Gastrocnemius medialis (tissue), 4 donors: ENCODE results near the gene MAPKAP1. TPM values are rescaled to one million over a fixed set of nuclear protein-coding genes. Genes with fewer than 3 reads are reported as not detected.
A peak's percentile ranks its signal among the peaks of the same experiment; 100 is the strongest.

ENCODE experiments used
- ATAC-seq, 2 donors: fragments of 150-250 bp; one replicate each; pipeline ENCODE4 v1.9.1; 2016
- DNase-seq, 2 donors: peaks; one replicate each; pipeline ENCODE4 v3.0.0-alpha.2; 2019
- H3K27ac ChIP-seq, 4 donors: fragments of 200-600 bp; sonication (generic); 1 replicate in 1 of 4; 2 replicates in 3 of 4; pipeline ENCODE4 v1.5.1; 2016 to 2018; ENCODE audit warnings: mild to moderate bottlenecking in 2 of 4, moderate library complexity in 1 of 4
- H3K27me3 ChIP-seq, 3 donors: fragments of 200-600 bp; sonication (generic) in 2 of 3; 1 replicate in 1 of 3; 2 replicates in 2 of 3; pipeline versions ENCODE4 v1.5.1 to v1.6.0; 2016 to 2019; ENCODE audit warnings: mild to moderate bottlenecking in 1 of 3, moderate library complexity in 1 of 3
- H3K36me3 ChIP-seq, 2 donors: fragments of 200-600 bp; sonication (generic) in 1 of 2; one replicate each; pipeline ENCODE4 v1.5.1; 2017 to 2018
- H3K4me1 ChIP-seq, 2 donors: fragments of 200-600 bp; sonication (generic) in 1 of 2; one replicate each; pipeline ENCODE4 v1.5.1; 2016 to 2017; ENCODE audit warnings: mild to moderate bottlenecking in 2 of 2
- H3K4me3 ChIP-seq, 4 donors: fragments of 200-600 bp; sonication (generic) in 3 of 4; 1 replicate in 1 of 4; 2 replicates in 3 of 4; pipeline ENCODE4 v1.5.1; 2016 to 2019; ENCODE audit warnings: mild to moderate bottlenecking in 2 of 4
- H3K9me3 ChIP-seq, 3 donors: fragments of 200-600 bp; sonication (generic) in 2 of 3; 1 replicate in 1 of 3; 2 replicates in 2 of 3; pipeline ENCODE4 v1.5.1; 2016 to 2019
- POLR2A ChIP-seq, 2 donors: fragments of 450-650 bp; IDR thresholded peaks; one replicate each; pipeline ENCODE4 v1.6.1; 2017; ENCODE audit warnings: antibody characterized with exemption in 2 of 2, mild to moderate bottlenecking in 2 of 2, moderate library complexity in 2 of 2
- in situ Hi-C, 4 donors: fragments of 200-750 bp; cut with MboI; loops; one replicate each; pipeline versions ENCODE4 v1.15.0 to v1.8.0; 2017; ENCODE audit warnings: low sequenced_read_pairs in 4 of 4
- intact Hi-C: fragments of 100-400 bp; cut with DNase I; formaldehyde crosslinking; loops from one replicate; pipeline ENCODE4 v1.15.1; 2023; ENCODE audit warnings: low total_unique reads
- total RNA-seq, 4 donors: library from RNA; depleted of rRNA; stranded (reverse); fragments of >200 nt; gene quantifications; one replicate each; pipeline versions ENCODE4 v1.1.0 to v1.2.3, GENCODE V29; 2016
- TF ChIP-seq, protein P1 (sequence below), 5 experiments: fragments of 450-650 bp in 3 of 5; fragments of 200-600 bp in 2 of 5; sonication (generic) in 2 of 5; IDR thresholded peaks in 4 of 5; conservative IDR thresholded peaks in 1 of 5; 1 replicate in 4 of 5; 2 replicates in 1 of 5; pipeline ENCODE4 v1.5.1; 2016 to 2019; ENCODE audit warnings: antibody characterized with exemption in 5 of 5, mild to moderate bottlenecking in 3 of 5, moderate library complexity in 3 of 5

Gene MAPKAP1
- total RNA-seq, 4 donors from 2014 or later, result 58.2 to 123 (median 104) TPM

DNA sequence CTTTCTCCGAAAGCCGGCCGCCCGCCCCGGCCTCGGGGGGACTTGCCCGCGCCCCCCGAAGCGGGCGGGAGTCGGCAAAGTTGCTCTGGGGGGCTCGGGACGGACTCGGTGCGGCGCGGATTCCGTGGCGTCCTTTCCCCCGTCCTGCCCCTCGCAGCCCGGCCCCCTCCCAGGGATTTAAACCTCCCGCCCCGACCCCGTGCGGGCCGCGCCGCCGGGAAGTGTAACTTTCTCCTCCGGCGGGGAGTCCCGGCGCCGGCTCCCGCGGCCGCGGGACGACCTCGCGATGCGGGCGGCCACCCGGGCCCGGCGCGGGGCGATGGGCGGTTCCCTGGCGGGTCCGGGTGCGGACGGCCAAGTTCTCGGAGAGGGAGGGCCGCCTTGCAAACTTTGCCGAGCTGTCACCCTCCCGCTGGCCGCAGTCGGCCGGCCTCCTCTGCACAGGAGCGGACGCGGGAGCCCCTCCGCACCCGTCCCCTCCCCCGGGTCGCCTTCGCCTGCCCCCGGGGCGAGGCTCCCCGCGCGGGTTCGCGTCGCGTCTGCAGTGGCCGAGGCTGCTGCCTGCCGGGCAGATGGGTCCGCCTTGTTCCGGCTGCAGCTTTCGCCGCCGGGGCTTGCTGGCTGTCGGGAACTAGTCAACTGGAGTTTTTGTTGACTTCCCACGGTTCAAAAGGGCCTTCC lies 40.9 kb upstream of the MAPKAP1 start:
- H3K27ac ChIP-seq, result peak overlapping the region; percentile 53 to 71 (median 66)
- in situ Hi-C loops (no loop called here), intact Hi-C loops (no loop called here)
- H3K27me3 ChIP-seq, result peaks cover 14 to 44% (median 33%) of the 10 kb centered on the region in 3 donors
- DNase-seq (no peak), ATAC-seq (no peak)
- H3K4me3 ChIP-seq, result peak overlapping the region; percentile 50 to 78 (median 74)
- no peaks in the 10 kb centered on the region for H3K36me3 ChIP-seq
- H3K4me1 ChIP-seq, result peaks cover 3 to 15% of the 10 kb centered on the region in 2 donors
- H3K9me3 ChIP-seq, result no peaks in the 10 kb centered on the region
- TF ChIP-seq, protein P1, sequence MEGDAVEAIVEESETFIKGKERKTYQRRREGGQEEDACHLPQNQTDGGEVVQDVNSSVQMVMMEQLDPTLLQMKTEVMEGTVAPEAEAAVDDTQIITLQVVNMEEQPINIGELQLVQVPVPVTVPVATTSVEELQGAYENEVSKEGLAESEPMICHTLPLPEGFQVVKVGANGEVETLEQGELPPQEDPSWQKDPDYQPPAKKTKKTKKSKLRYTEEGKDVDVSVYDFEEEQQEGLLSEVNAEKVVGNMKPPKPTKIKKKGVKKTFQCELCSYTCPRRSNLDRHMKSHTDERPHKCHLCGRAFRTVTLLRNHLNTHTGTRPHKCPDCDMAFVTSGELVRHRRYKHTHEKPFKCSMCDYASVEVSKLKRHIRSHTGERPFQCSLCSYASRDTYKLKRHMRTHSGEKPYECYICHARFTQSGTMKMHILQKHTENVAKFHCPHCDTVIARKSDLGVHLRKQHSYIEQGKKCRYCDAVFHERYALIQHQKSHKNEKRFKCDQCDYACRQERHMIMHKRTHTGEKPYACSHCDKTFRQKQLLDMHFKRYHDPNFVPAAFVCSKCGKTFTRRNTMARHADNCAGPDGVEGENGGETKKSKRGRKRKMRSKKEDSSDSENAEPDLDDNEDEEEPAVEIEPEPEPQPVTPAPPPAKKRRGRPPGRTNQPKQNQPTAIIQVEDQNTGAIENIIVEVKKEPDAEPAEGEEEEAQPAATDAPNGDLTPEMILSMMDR (IDR thresholded peaks at IDR 0.05 in 4 of 5, conservative IDR thresholded peaks at IDR 0.05 in 1 of 5), result no peak
- no peak for TF ChIP-seq POLR2A (IDR thresholded peaks at IDR 0.05)

DNA sequence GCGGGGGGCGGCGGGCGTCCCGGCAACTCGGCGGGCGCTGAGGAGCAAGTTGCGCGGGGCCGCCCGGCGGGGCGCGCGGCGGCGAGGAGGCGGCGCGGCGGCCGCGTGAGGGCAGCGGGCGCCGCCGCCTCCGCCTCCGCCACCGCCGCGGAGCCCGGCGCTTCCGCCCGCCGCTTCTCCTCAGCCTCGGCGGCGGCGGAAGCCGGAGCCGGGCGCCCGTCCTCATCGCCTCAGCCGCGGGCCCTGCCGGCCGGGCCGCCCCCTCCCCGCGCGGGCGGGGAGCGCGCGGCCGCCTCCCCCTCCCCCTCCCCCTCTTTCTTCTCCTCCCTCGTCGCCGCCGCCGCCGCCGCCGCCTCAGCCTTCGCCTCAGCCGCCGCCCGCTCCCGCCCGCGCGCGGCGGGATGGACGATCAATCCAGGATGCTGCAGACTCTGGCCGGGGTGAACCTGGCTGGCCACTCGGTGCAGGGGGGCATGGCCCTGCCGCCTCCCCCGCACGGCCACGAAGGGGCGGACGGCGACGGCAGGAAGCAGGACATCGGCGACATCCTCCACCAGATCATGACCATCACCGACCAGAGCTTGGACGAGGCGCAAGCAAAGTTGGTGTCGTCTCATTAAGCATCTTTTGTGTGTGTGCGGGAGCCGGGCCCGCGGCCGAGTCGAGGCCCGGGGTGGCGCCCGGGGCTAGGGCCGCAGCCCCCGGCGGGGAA lies 40.2 kb upstream of the MAPKAP1 start, which contains the start of gene PBX3:
PBX3 (plus strand) TSS at position 321 of the 712 bp plus-strand sequence.
- H3K4me3 ChIP-seq, result peak within 1 kb of the TSS; percentile 63 to 85 (median 77)
- ATAC-seq (peak; percentile 24 to 41), DNase-seq (peak in 1 of 2 donors; percentile 8)
- H3K4me1 ChIP-seq, result peaks cover 3 to 15% of the 10 kb centered on the region in 2 donors
- H3K27ac ChIP-seq, result peak within 1 kb of the TSS; percentile 78 to 81 (median 80)
- H3K27me3 ChIP-seq, result peaks cover 14 to 41% (median 33%) of the 10 kb centered on the region in 3 donors
- H3K36me3 ChIP-seq, result no peaks in the 10 kb centered on the region
- no peaks in the 10 kb centered on the region for H3K9me3 ChIP-seq
- intact Hi-C loops, result no loop called here
- in situ Hi-C loops, result no loop called here
- TF ChIP-seq POLR2A (IDR thresholded peaks at IDR 0.05), result no peak
- TF ChIP-seq, protein P1 (IDR thresholded peaks at IDR 0.05 in 4 of 5, conservative IDR thresholded peaks at IDR 0.05 in 1 of 5), result no peak

DNA sequence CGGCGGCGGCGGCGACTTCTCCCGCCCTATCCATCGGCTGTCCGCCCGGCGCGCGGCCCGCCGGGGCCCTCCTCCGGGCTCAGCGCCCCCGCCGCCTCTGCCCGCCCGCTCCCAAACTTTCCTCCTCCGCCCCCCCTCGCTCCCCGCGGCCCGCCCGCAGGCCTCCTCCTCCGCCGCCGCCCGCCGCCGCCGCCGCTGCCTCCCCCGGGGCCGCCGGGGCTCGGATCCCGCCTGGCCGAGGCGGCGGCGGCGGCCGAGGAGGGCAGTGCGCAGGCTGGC lies 39.7 kb upstream of the MAPKAP1 start:
- Histone ChIP-seq H3K9me3 (no peaks in the 10 kb centered on the region), H3K4me1 (peaks cover 3 to 15% of the 10 kb centered on the region in 2 donors), H3K4me3 (peak overlapping the region; percentile 63 to 85 (median 77)), H3K27ac (peak overlapping the region; percentile 78 to 81 (median 80)), H3K36me3 (no peaks in the 10 kb centered on the region), H3K27me3 (peaks cover 14 to 37% (median 32%) of the 10 kb centered on the region in 3 donors)
- peak; percentile 38 to 57 for ATAC-seq
- in situ Hi-C loops (no loop called here), intact Hi-C loops (loop anchor here (1.0 kb wide), 1 partner anchor 39 kb away; the partner anchor contains the start of gene MAPKAP1)
- no peak for TF ChIP-seq POLR2A (IDR thresholded peaks at IDR 0.05)
- TF ChIP-seq, protein P1 (IDR thresholded peaks at IDR 0.05 in 4 of 5, conservative IDR thresholded peaks at IDR 0.05 in 1 of 5), result no peak
- no peak for DNase-seq

DNA sequence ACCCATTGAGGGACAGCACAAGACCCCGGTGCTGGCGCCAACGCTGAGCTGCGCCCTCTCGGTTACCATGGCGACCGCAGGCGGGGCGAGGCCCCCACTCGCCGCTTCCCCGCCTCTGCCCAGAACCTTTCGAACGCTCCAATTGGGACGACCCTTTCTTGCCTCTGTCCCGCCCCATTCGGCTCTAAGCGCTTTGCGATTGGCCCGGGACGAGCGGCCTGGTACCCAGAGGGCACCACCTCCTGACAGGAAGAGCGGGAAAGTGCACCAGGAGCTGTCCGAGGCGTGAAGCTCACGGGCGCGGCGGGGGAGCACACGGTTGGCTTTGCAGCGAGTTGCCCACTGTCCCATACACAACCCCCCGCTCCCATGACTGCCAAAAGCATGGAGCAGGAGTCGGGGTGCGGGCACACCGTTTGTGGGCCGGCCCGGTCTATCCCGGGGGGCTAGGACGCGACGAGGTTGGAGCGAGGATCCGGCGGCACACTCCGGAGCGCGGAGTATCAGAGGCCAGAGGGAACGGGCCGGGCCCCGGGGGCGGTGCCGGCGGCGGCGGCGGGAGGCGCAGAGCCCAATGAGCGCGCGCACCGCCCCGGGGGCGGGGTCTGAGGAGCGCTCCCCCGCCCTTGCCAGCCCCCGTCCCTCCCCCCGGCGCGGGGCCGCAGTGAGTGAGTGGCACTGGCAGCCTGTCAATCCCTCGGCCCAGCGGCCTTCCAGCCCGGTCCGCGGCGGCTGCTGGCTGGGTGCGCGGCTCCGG lies 39.2 kb upstream of the MAPKAP1 start:
- Histone ChIP-seq H3K4me3 (peak overlapping the region; percentile 63 to 85 (median 77)), H3K36me3 (no peaks in the 10 kb centered on the region), H3K9me3 (no peaks in the 10 kb centered on the region), H3K27me3 (peaks cover 19 to 31% (median 29%) of the 10 kb centered on the region in 3 donors), H3K4me1 (peaks cover 3 to 15% of the 10 kb centered on the region in 2 donors), H3K27ac (peak overlapping the region; percentile 78 to 81 (median 80))
- ATAC-seq (peak; percentile 84 to 89), DNase-seq (peak; percentile 87 to 89)
- in situ Hi-C loops, result no loop called here
- intact Hi-C loops, result loop anchor here (1.0 kb wide), 1 partner anchor 39 kb away; the partner anchor contains the start of gene MAPKAP1
- peak; percentile 67 to 72 for TF ChIP-seq POLR2A (IDR thresholded peaks at IDR 0.05)
- TF ChIP-seq, protein P1 (IDR thresholded peaks at IDR 0.05 in 4 of 5, conservative IDR thresholded peaks at IDR 0.05 in 1 of 5), result no peak
